Colonic mucosa (tissue), 4 donors: Measurements from ENCODE around the gene WWOX. TPM values are rescaled to one million over a fixed set of nuclear protein-coding genes. Genes with fewer than 3 reads are reported as not detected.

Experiments
- DNase-seq: peaks from one replicate; pipeline ENCODE4 v3.0.0-alpha.2; 2020
- H3K27ac ChIP-seq: fragments of 200-600 bp; one replicate; pipeline ENCODE4 v1.8.0; 2021
- H3K27me3 ChIP-seq: fragments of 200-600 bp; one replicate; pipeline ENCODE4 v1.8.0; 2021
- H3K36me3 ChIP-seq: fragments of 200-600 bp; one replicate; pipeline ENCODE4 v1.8.0; 2021
- H3K4me1 ChIP-seq: fragments of 200-600 bp; one replicate; pipeline ENCODE4 v1.8.0; 2021; ENCODE audit warnings: mild to moderate bottlenecking
- H3K4me3 ChIP-seq: fragments of 200-600 bp; one replicate; pipeline ENCODE4 v1.8.0; 2021
- H3K9ac ChIP-seq, 2 donors: one replicate each; pipeline ENCODE4 v1.7.0; 2013; ENCODE audit warnings: control low read depth in 2 of 2, low read depth in 2 of 2, low read length in 2 of 2
- H3K9me3 ChIP-seq: fragments of 200-600 bp; one replicate; pipeline ENCODE4 v1.8.0; 2021
- intact Hi-C: fragments of 100-400 bp; cut with DNase I; formaldehyde crosslinking; loops from one replicate; pipeline ENCODE4 v1.14.1; 2022
- total RNA-seq, 2 donors: library from RNA; stranded (reverse); fragmentation: NEBNext Ultra II Directional in 1 of 2; extraction: Animal tissue kit (Norgen Biotek cat#: 25700) in 1 of 2; gene quantifications; one replicate each; pipeline ENCODE4 v1.2.1, GENCODE V29; 2021
- TF ChIP-seq, protein P1 (sequence below): fragments of 200-600 bp; IDR thresholded peaks from one replicate; pipeline ENCODE4 v1.8.0; 2022; ENCODE audit warnings: antibody characterized with exemption, mild to moderate bottlenecking
- donor health status: healthy.
- donor health status: DM: no; HTN: no; CAD: no.
- donor health status: DM: no; HTN: no; CAD: no.

Gene WWOX
- total RNA-seq, 2 donors from 2014 or later: 7.2 to 11.0 TPM

DNA sequence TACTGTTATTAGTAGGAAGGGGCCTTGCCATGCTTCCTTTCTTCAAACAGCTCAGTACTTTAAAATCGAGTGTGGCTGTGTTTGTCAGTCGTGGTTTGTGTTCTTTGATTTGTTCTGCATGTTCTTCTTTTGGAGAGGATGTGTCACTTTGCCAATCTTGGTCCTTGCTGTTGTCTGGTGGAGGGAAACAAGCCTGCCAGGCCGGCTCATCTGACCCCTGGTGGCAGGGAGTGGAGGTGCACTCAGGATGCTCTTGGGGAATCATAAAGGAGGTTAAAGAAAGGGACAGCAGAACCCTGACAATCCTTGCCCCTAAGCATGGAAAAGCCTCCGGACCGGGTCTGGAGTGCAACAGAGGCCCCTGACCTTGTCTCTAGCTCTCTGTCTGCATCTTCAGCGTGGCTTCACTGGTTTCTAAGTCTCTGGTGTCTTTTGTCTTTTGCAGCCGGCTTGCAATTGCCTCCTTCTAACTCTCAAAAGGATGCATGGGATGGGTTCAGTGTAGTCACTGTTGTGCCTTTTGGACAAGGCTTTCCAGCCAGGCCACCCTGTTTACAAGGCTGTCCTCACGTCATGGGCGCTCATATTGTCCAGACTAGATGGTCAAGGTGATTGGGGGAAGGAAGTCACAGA lies 135.8 kb downstream of the WWOX start:
- peak; percentile 75 for DNase-seq
- H3K9ac ChIP-seq: no peak overlapping the region
- H3K27me3 ChIP-seq: no peaks in the 10 kb centered on the region
- TF ChIP-seq, protein P1, sequence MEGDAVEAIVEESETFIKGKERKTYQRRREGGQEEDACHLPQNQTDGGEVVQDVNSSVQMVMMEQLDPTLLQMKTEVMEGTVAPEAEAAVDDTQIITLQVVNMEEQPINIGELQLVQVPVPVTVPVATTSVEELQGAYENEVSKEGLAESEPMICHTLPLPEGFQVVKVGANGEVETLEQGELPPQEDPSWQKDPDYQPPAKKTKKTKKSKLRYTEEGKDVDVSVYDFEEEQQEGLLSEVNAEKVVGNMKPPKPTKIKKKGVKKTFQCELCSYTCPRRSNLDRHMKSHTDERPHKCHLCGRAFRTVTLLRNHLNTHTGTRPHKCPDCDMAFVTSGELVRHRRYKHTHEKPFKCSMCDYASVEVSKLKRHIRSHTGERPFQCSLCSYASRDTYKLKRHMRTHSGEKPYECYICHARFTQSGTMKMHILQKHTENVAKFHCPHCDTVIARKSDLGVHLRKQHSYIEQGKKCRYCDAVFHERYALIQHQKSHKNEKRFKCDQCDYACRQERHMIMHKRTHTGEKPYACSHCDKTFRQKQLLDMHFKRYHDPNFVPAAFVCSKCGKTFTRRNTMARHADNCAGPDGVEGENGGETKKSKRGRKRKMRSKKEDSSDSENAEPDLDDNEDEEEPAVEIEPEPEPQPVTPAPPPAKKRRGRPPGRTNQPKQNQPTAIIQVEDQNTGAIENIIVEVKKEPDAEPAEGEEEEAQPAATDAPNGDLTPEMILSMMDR: peak; percentile 89
- H3K4me1 ChIP-seq: no peaks in the 10 kb centered on the region
- no peaks in the 10 kb centered on the region for H3K36me3 ChIP-seq
- H3K9me3 ChIP-seq: no peaks in the 10 kb centered on the region
- H3K27ac ChIP-seq: no peak overlapping the region
- intact Hi-C loops: loop anchor here (2.0 kb wide), 1 partner anchor 110 kb away; no protein-coding TSS in a partner anchor
- no peak overlapping the region for H3K4me3 ChIP-seq

DNA sequence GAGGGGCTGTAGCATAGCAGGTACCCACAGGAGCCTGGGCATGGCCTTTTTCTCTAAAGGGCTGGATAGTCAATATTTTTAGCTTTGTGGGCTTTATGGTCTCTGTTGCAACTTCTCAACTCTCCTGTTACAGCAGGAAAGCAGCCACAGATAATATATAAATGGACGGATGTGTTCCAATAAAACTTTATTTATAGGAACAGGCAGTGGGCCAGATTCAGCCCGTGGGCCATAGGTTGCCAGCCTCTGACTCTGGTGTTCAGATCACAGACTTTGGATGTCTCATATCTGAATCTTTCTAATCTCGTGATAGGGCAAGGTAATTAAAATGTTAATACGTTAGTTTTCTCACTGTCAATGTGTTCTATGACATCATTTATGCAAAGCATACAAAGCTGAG lies 136.4 kb downstream of the WWOX start:
- Histone ChIP-seq H3K27me3 (no peaks in the 10 kb centered on the region), H3K9ac (no peak overlapping the region), H3K4me1 (no peaks in the 10 kb centered on the region), H3K4me3 (no peak overlapping the region), H3K36me3 (no peaks in the 10 kb centered on the region), H3K9me3 (no peaks in the 10 kb centered on the region), H3K27ac (no peak overlapping the region)
- intact Hi-C loops: loop anchor here (2.0 kb wide), 1 partner anchor 111 kb away; no protein-coding TSS in a partner anchor
- TF ChIP-seq, protein P1: no peak
- DNase-seq: no peak

DNA sequence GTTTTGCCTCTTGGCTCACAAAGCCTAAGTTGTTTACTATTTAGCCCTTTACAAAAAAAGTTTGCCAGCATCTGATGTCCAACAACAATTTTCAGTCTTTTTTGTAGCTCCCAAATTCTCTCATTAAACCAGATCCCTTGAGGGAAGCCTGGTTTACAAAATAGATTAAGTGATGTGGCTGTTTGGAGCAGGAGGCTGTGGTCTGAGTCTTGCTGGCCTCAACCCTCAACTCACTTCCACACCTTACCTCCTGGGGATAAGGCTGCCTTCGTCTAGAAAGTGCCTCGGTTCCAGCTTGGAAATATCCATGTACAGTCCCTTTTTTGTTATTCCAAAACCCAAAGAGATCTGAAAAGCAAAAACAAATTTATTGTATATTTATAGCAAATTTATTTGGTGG lies 138.4 kb downstream of the WWOX start:
- intact Hi-C loops: no loop called here
- DNase-seq: no peak

DNA sequence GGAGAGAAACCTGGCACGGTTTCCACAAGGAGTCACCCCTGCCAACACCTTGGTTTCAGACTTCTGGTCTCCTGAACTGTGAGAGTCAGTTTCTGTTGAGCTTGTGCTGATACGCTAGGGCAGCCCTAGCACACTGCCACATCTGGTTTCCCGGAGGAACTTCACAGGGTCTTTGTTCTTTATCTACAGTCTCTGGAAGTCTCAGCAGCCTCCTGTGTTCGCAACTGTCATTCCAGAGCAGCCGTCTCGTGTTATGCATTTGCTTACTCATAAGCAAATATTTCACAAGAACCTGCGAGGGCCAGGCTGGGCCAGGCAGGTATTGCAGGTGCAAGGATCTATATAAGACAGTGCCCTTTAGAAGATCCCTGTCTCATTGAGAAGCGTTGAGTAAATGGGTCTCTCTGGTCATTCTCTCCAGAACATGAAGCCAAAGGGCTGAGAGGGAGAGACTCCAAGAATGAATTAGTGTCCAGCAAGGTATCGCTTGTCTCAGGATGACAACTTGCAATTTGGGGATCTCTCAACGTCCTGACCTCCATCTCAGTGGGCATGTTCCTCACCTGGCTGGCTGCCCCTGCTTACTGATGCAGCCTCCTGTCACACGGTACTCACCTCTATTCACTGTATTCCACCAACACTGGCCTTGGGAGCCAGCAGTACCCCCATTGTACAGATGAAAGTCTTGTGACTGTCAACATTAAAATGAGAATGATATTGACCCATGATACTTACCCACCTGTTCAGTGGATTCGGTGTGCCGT lies 141.2 kb downstream of the WWOX start:
- Histone ChIP-seq H3K27me3 (no peaks in the 10 kb centered on the region), H3K9me3 (no peaks in the 10 kb centered on the region), H3K36me3 (no peaks in the 10 kb centered on the region), H3K9ac (no peak overlapping the region), H3K4me1 (no peaks in the 10 kb centered on the region), H3K27ac (no peak overlapping the region), H3K4me3 (no peak overlapping the region)
- intact Hi-C loops: no loop called here
- TF ChIP-seq, protein P1: no peak
- DNase-seq: no peak

More for the DNA sequence above, 138.4 kb downstream of the WWOX start:
- Histone ChIP-seq H3K9ac (no peak overlapping the region), H3K4me1 (no peaks in the 10 kb centered on the region), H3K36me3 (no peaks in the 10 kb centered on the region), H3K9me3 (no peaks in the 10 kb centered on the region), H3K4me3 (no peak overlapping the region), H3K27ac (no peak overlapping the region), H3K27me3 (no peaks in the 10 kb centered on the region)
- TF ChIP-seq, protein P1: no peak

DNA sequence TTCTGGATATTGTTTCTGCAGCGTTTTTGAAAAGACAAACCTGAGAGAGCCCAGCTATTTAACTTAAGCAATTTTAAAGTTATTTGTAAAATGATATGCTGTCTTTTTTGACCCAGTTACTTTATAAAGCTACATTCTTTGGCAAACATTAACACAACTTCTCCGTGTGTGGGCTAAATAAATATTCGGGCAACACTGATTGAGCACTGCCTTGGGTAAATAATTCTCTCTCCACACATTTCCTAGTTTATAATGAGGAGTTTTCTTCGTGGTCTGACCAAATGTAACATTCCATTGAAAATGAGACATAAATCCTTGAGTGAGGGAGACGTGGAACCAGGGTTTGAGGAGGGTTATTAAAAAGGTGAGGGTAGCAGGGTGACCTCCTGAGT lies 142.8 kb downstream of the WWOX start:
- TF ChIP-seq, protein P1: no peak
- H3K27me3 ChIP-seq: no peaks in the 10 kb centered on the region
- intact Hi-C loops: no loop called here
- H3K9me3 ChIP-seq: no peaks in the 10 kb centered on the region
- no peak overlapping the region for H3K4me3 ChIP-seq
- DNase-seq: no peak
- no peaks in the 10 kb centered on the region for H3K36me3 ChIP-seq
- H3K9ac ChIP-seq: no peak overlapping the region
- H3K4me1 ChIP-seq: no peaks in the 10 kb centered on the region
- no peak overlapping the region for H3K27ac ChIP-seq
